DOHH2 (cell line): ENCODE data around the gene KCNIP1.

Experiments
- H3F3A ChIP-seq: fragments of 200-600 bp; sonication (generic), shearing (Covaris generic); 2 replicates; pipeline ENCODE4 v1.6.0; 2016; ENCODE audit warnings: antibody characterized with exemption, mild to moderate bottlenecking; ENCODE audit not compliant: control insufficient read depth, insufficient read depth
- H3K27ac ChIP-seq: fragments of 200-600 bp; sonication (generic); 2 replicates; pipeline ENCODE4 v1.5.1; 2014; ENCODE audit warnings: low read depth, mild to moderate bottlenecking, low read length, moderate library complexity
- H3K27me3 ChIP-seq: fragments of 200-600 bp; sonication (generic); 2 replicates; pipeline ENCODE4 v1.6.1; 2014; ENCODE audit warnings: mild to moderate bottlenecking, low read length, mixed read lengths; ENCODE audit not compliant: control insufficient read depth
- H3K36me3 ChIP-seq: fragments of 200-600 bp; sonication (generic); 2 replicates; pipeline ENCODE4 v1.6.1; 2014; ENCODE audit warnings: mild to moderate bottlenecking, low read length, moderate library complexity, mixed read lengths; ENCODE audit not compliant: control insufficient read depth
- H3K4me1 ChIP-seq: fragments of 200-600 bp; sonication (generic); 2 replicates; pipeline ENCODE4 v1.6.1; 2014; ENCODE audit warnings: mild to moderate bottlenecking, low read length, mixed read lengths; ENCODE audit not compliant: control insufficient read depth
- H3K4me2 ChIP-seq: fragments of 200-600 bp; sonication (generic); 2 replicates; pipeline ENCODE4 v1.6.0; 2014; ENCODE audit warnings: mild to moderate bottlenecking, low read length, moderate library complexity
- H3K4me3 ChIP-seq: fragments of 200-600 bp; sonication (generic); 2 replicates; pipeline ENCODE4 v1.5.1; 2014; ENCODE audit warnings: mild to moderate bottlenecking, low read length, mixed read lengths
- H3K79me2 ChIP-seq: fragments of 200-600 bp; sonication (generic); 2 replicates; pipeline ENCODE4 v1.6.1; 2014; ENCODE audit warnings: mild to moderate bottlenecking, low read length, mixed read lengths; ENCODE audit not compliant: control insufficient read depth
- H3K9me2 ChIP-seq: fragments of 200-600 bp; sonication (generic); replicated peaks from 2 replicates; pipeline ENCODE4 v1.6.1; 2014; ENCODE audit warnings: mild to moderate bottlenecking, low read length, mixed read lengths; ENCODE audit not compliant: control insufficient read depth
- H3K9me3 ChIP-seq: fragments of 200-600 bp; sonication (generic); 2 replicates; pipeline ENCODE4 v1.6.1; 2014; ENCODE audit warnings: antibody characterized with exemption, low read length, mixed read lengths; ENCODE audit not compliant: control insufficient read depth, insufficient read depth
- H4K20me1 ChIP-seq: fragments of 200-600 bp; sonication (generic); 2 replicates; pipeline ENCODE4 v1.6.0; 2014; ENCODE audit warnings: low read depth, mild to moderate bottlenecking, antibody characterized with exemption, low read length, moderate library complexity; ENCODE audit not compliant: control insufficient read depth, insufficient read depth
- CTCF ChIP-seq: fragments of 200-600 bp; sonication (generic); IDR thresholded peaks from one replicate; pipeline ENCODE4 v1.5.1; 2014; ENCODE audit warnings: antibody characterized with exemption, mild to moderate bottlenecking, low read depth, low read length; ENCODE audit not compliant: poor library complexity, severe bottlenecking
- EZH2phosphoT487 ChIP-seq: fragments of 200-600 bp; sonication (generic); IDR thresholded peaks from 2 replicates; pipeline ENCODE4 v1.6.1; 2017; ENCODE audit warnings: borderline replicate concordance, mild to moderate bottlenecking, antibody characterized with exemption, low read length, moderate library complexity, mixed read lengths

Gene KCNIP1

GRCh38 chr5:170625221-170626165 lies 121.7 kb downstream of the KCNIP1 start:
- Histone ChIP-seq H3K9me2 (no peaks in the 10 kb centered on the region), H3K36me3 (no peaks in the 10 kb centered on the region), H3K9me3 (no peaks in the 10 kb centered on the region), H3K79me2 (no peaks in the 10 kb centered on the region), H3K4me1 (no peaks in the 10 kb centered on the region), H3K27me3 (no peaks in the 10 kb centered on the region), H3K4me2 (no peak overlapping the region), H3K4me3 (no peak overlapping the region), H3F3A (no peaks in the 10 kb centered on the region), H3K27ac (no peak overlapping the region), H4K20me1 (no peaks in the 10 kb centered on the region)
- TF ChIP-seq CTCF (no peak), EZH2phosphoT487 (no peak)

- H3K27me3 ChIP-seq, result no peaks in the 10 kb centered on the region
- TF ChIP-seq EZH2phosphoT487 (no peak), CTCF (no peak)
Observed at GRCh38 chr5:170626507-170627150, 122.8 kb downstream of the KCNIP1 start.

GRCh38 chr5:170627271-170627670 lies 123.5 kb downstream of the KCNIP1 start:
- Histone ChIP-seq H3K4me2 (no peak overlapping the region), H3K27ac (no peak overlapping the region), H3F3A (no peaks in the 10 kb centered on the region), H3K79me2 (no peaks in the 10 kb centered on the region), H3K4me1 (no peaks in the 10 kb centered on the region), H3K4me3 (no peak overlapping the region), H3K36me3 (no peaks in the 10 kb centered on the region), H3K9me2 (no peaks in the 10 kb centered on the region), H3K9me3 (no peaks in the 10 kb centered on the region), H3K27me3 (no peaks in the 10 kb centered on the region), H4K20me1 (no peaks in the 10 kb centered on the region)
- TF ChIP-seq EZH2phosphoT487, result no peak
- TF ChIP-seq CTCF, result no peak

More at GRCh38 chr5:170626507-170627150, 122.8 kb downstream of the KCNIP1 start:
- Histone ChIP-seq H3K4me3 (no peak overlapping the region), H3K27ac (no peak overlapping the region), H3F3A (no peaks in the 10 kb centered on the region), H3K79me2 (no peaks in the 10 kb centered on the region), H4K20me1 (no peaks in the 10 kb centered on the region), H3K4me2 (no peak overlapping the region), H3K4me1 (no peaks in the 10 kb centered on the region), H3K9me2 (no peaks in the 10 kb centered on the region), H3K9me3 (no peaks in the 10 kb centered on the region), H3K36me3 (no peaks in the 10 kb centered on the region)
